ENCODE results near the gene BCAS3.

The BCAS3 gene

DNA sequence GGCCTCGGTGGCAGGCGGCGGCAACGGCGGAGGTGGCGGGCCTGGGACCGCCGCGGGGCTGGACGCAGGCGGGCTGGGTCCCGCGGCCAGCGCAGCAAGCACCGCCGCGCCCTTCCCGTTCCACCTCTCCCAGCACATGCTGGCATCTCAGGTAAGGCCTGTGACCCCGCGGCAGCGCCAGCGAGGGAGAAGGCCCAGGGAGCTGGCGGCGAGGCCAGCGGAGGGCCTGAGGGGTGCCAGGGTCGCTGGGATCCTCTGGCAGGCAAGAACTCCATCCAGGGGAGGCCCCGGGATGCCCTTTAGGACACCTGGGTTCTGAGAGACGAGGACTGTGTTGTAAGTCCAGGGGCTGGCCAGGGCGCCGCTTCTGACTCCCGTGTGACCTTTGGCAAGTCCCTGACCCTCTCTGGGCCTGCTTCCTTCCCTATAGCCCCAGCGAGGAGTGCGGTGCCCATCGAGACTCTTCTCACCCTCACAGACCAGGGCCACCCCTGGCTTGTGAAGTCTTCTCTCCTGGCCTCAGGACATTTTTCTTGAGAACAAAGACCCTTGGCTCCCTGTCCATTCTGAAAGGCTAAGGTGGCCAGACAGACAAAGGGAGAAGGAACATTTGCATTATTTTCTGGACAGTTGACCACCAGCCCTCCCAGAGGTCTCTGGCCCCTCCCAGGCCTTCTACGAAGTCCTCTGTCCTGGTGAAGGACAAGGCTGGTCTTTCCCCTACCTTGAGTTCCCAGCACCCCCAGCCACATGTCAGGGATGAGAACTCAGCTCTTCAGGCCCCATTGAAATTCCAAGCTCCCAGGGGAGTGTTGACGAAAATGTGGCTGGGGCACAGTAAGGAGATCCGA lies 728.3 kb downstream of the BCAS3 start:
- Mint-ChIP-seq H3K4me1 (ENCODE audit: low read depth) (peaks cover 45% of the 10 kb centered on the region), H3K4me3 (no peak overlapping the region), H3K9me3 (no peaks in the 10 kb centered on the region), H3K27ac (no peak overlapping the region), H3K27me3 (peaks cover 71% of the 10 kb centered on the region), H3K36me3 (ENCODE audit: low read depth) (no peaks in the 10 kb centered on the region)

DNA sequence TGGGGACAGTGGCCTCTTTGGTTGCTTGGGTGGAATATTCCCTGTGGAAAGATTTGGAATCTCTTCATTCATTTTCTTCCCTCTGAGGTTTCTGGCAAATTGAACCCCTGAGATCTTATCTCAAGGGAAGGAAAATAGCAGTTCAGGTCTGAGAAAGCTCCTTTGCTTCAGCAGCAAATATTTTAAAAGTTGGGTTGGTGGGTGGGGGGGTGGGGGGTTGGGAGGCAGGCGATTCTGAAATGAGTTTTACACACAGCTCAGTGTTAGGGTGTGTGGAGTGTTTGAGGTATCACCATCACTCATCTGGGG lies 728.8 kb downstream of the BCAS3 start:
- Mint-ChIP-seq H3K4me3 (no peak overlapping the region), H3K9me3 (no peaks in the 10 kb centered on the region), H3K4me1 (ENCODE audit: low read depth) (peaks cover 39% of the 10 kb centered on the region), H3K36me3 (ENCODE audit: low read depth) (no peaks in the 10 kb centered on the region), H3K27ac (no peak overlapping the region), H3K27me3 (peaks cover 65% of the 10 kb centered on the region)

DNA sequence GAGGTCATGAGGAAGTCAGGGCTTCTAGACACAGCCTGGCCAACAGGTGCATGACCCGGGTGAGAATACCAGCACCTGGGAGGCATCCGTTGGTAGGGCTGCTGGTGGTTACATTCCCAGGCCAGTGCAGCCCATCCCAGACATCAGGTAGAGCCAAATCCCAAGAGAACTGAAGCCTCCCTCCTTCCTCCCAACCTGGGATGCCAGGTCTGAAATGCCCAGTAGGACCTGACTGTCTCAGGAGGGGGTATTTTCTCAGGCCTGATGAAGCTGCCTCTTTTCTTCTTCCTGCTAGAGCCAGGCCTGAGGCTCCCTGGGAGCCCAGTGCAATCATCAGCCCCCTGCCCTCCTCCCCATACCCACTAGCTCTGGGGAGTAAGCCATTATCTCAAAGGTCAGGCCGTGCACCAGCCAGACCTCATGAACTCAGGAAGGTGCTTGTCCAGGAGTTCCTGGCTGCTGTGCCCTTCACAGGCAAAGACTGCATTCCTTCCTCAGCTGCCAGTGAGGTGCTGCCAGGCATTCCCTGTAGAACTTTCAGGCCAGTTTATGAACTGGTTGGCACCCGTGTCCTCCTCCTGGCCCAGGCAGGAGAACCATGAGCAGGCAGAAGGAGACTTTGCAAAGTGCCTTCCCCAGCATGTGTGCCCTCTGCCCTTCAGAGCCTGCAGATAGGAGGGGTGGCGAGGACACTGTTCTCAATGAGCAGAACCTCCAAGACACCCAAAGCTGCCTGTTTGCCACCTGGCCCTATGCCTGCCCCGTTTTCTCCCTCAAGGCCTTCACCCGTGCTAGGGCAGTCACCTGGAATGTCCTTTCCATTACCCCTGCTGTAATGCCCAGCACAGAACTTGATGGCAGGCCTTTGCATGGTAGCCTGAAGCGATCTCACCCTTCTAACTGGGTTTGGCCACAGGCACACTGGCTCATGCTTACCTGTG lies 729.6 kb downstream of the BCAS3 start:
- Mint-ChIP-seq H3K4me3 (no peak overlapping the region), H3K9me3 (no peaks in the 10 kb centered on the region), H3K4me1 (ENCODE audit: low read depth) (peaks cover 36% of the 10 kb centered on the region), H3K27ac (no peak overlapping the region), H3K36me3 (ENCODE audit: low read depth) (no peaks in the 10 kb centered on the region), H3K27me3 (peaks cover 62% of the 10 kb centered on the region)

DNA sequence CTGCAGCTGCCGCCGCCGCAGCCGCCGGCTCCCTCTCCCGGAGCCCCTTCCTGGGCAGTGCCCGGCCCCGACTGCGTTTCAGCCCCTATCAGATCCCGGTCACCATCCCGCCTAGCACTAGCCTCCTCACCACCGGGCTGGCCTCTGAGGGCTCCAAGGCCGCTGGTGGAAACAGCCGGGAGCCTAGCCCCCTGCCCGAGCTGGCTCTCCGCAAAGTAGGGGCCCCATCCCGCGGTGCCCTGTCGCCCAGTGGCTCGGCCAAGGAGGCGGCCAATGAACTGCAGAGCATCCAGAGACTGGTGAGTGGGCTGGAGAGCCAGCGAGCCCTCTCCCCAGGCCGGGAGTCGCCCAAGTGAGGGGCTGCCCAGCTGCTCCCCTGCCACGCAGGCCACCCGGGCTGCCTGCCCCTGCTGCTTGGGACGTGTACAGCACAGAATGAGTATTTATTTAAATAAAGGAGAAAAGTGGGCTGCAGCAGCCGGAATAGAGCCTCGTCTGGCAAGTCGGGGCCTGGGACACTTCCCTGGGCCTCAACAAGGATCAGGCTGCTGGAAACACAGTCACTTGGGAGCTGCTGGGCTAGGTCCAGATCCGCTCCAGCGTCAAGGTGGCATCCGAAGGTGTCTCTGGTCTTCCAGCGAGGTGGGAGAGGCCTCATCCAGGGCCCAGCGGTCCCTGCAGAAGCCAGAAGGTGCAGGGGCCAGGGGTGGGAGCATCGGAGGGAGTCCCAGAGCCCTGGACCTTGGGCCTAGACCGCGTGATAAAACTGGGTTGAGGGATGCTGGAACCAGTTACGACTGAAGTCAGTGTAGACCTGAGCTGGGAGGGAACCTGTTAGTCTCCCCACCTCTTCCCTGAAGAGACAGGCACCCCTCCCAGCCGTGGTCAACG lies 730.7 kb downstream of the BCAS3 start:
- no peak overlapping the region for H3K27ac Mint-ChIP-seq
- no peaks in the 10 kb centered on the region for H3K36me3 Mint-ChIP-seq (ENCODE audit: low read depth)
- peak overlapping the region; percentile 67 for H3K4me3 Mint-ChIP-seq
- no peaks in the 10 kb centered on the region for H3K9me3 Mint-ChIP-seq
- H3K4me1 Mint-ChIP-seq (ENCODE audit: low read depth): peaks cover 25% of the 10 kb centered on the region
- H3K27me3 Mint-ChIP-seq: peaks cover 52% of the 10 kb centered on the region

DNA sequence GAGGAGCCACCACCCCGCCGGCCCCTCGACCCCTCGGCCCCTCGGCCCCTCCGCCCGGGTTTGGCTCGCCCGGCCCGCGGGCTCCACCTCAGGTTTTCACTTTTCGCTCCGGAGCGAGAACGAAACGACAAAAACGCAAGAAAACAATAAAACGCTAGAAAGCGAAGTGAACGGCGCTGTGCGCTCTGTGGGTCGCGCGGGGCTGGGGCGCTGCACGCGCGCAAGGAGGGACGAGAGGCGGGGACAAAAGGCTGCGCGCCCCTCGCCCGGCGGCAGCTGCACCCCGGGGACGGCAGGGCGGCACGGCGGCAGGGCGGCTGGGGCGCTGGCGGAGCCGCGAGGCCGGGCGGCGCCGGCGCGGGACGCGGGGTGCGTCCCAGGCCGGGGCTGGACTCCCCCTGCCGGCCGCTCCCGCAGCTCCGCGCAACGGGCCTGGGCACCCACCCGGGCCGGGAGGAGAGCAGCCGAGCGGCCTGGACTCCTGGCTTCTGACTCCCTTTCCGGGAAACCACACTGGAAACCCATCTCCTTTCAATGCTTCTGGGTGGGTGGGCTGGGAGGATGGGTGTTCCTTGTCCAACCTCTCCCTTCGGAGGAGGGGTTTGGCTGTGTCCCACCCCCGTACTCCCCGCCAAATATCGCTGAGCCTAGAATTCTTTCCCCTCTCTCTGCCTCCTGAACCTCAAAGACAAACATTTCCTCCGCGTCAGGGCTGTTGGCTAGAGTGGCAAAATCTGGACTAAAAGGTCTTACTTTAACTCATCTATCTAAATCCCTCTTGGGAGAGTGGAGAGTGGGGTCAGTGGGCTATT lies 731.9 kb downstream of the BCAS3 start:
- H3K27me3 Mint-ChIP-seq: peaks cover 47% of the 10 kb centered on the region
- peak overlapping the region; percentile 60 for H3K4me3 Mint-ChIP-seq
- H3K36me3 Mint-ChIP-seq (ENCODE audit: low read depth): no peaks in the 10 kb centered on the region
- peaks cover 17% of the 10 kb centered on the region for H3K4me1 Mint-ChIP-seq (ENCODE audit: low read depth)
- no peak overlapping the region for H3K27ac Mint-ChIP-seq
- H3K9me3 Mint-ChIP-seq: no peaks in the 10 kb centered on the region

DNA sequence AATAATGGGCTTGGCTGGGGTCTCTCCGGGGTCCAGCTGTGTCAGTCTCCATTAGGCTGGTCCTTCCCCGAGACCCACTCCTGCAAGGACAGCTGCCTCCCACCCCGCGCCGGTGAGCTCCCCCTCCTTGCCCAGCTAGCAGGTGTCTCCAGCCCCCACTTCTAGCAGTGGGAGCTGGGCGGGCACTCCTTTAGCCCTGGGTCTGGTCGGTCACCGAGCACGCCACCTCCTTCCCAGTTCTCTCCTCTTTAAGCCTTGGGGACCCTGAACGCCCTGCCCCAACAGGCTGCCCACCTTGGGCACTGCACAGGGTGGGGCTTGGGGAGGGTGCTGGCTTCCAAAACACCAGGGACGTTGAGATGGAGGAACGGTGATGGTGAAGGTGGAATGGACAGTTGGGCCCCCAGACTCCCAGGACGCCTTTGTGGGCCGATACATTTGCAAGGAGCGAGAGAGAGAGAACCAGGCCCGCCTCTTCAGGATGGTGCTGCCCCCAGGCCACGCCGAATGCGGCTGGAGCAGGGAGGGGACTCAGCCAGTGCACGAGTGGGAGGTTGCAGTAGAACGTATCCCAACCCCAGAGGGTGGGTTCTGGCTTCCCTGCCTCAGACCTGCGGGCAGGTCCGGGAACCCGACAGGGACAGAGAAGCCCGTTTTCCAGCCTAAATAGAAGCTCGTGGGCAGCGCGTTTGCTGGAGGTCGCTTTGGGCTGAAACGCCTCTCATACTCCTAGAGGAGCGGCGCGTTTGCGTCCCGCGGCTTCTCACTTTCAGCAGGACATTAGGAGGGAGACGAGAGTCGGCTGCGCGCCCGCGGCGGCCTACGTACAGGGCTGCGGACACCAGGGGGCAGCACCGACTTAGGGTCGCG lies 732.7 kb downstream of the BCAS3 start:
- no peak overlapping the region for H3K27ac Mint-ChIP-seq
- peak overlapping the region; percentile 60 for H3K4me3 Mint-ChIP-seq
- no peaks in the 10 kb centered on the region for H3K36me3 Mint-ChIP-seq (ENCODE audit: low read depth)
- H3K4me1 Mint-ChIP-seq (ENCODE audit: low read depth): peaks cover 17% of the 10 kb centered on the region
- peaks cover 47% of the 10 kb centered on the region for H3K27me3 Mint-ChIP-seq
- H3K9me3 Mint-ChIP-seq: no peaks in the 10 kb centered on the region

DNA sequence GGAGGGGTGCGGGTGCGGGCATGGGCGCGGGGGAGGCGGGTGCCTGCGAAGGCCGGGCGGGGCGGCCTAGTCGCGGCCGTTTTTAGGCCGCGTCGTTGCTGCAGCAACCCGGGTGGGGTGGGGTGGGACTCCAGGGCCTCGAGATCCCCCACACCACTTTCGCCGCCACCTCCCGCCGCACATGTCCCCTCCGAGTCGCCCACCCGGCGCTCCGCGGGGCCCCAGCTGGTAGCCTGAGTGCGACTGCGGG lies 733.3 kb downstream of the BCAS3 start:
- H3K27me3 Mint-ChIP-seq: peaks cover 46% of the 10 kb centered on the region
- no peaks in the 10 kb centered on the region for H3K36me3 Mint-ChIP-seq (ENCODE audit: low read depth)
- H3K4me3 Mint-ChIP-seq: no peak overlapping the region
- no peak overlapping the region for H3K27ac Mint-ChIP-seq
- no peaks in the 10 kb centered on the region for H3K9me3 Mint-ChIP-seq
- peaks cover 17% of the 10 kb centered on the region for H3K4me1 Mint-ChIP-seq (ENCODE audit: low read depth)

DNA sequence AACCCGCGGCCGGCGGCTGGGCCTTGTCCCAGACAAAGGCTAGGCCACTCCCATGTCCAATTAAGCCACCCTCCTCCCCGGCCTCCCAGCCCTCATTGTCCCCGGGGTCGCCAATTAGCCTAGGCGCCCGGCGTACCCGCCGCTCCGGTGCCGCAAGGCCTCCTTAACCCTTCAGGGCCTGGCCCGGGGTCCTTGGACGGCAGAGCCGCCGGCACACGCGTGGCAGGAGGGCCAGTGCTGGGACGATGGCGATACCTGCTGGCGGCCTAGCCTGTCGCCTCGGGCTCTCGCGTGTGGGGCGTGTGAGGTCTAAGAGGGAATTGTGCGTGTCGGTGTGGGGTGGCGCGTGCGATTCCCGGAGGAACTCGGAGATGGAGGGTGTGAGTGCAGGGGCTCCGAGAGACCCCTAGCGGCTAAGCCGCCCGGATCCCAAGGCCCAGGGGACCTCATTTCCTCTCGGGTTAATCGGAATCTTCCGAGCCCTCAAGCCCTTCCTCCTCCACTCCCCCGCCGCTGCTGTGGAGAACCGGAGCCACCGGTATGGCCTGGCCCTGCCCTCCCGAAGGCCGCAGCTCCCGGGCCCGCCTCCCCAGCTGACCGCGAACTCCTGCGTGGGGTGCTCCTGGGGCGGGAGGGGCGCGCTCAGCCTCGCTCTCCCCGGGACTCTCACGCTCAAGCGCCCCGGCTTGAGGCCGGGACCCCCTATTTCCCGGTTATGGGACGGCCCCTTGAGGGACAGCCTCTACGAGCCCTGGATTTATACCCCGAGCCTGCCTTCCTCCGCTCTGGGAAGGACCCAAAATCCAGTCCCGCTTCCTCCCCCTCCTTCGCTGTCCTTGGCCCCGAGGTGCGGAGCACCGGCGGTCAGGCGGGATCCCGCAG lies 733.9 kb downstream of the BCAS3 start:
- Mint-ChIP-seq H3K9me3 (no peaks in the 10 kb centered on the region), H3K36me3 (ENCODE audit: low read depth) (no peaks in the 10 kb centered on the region), H3K27ac (no peak overlapping the region), H3K27me3 (peaks cover 43% of the 10 kb centered on the region), H3K4me1 (ENCODE audit: low read depth) (peaks cover 17% of the 10 kb centered on the region), H3K4me3 (peak overlapping the region; percentile 49)

DNA sequence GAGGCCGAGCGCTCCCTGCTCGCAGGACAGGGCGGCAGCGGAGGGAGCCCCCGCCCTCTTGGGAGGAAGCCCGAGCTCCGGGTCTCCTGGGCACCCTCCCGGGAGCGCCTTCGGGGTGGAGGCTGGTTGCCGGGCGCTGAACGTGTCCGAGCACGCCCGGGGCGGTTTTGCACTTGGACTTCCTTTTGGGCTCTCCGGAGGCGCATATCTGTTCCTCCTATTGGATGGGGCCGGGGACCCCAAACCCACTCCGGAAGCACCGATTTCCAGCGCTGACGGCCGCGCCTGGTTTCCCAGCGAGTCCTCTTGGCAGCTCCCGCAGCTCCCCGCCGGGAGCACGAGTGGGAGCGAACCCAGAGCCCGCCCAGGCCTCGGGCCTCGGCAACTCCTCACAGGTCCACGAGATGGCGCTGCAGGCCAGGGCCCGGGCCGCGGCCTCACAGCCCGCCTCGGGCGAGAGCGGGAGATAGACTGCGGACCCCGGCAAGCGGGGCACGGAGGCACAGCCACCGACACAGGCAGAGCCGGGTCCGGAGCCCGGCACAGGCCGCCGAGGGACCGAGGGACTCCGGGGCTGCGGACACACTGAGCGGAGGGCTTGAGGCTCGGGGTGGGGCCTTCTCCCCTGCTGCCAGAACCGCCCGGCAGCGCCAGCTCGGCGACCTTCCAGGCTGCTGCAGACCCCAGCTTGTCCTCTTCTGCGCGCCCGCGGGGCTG lies 734.6 kb downstream of the BCAS3 start:
- no peak overlapping the region for H3K27ac Mint-ChIP-seq
- H3K27me3 Mint-ChIP-seq: peaks cover 39% of the 10 kb centered on the region
- H3K9me3 Mint-ChIP-seq: no peaks in the 10 kb centered on the region
- H3K4me3 Mint-ChIP-seq: peak overlapping the region; percentile 54
- peaks cover 17% of the 10 kb centered on the region for H3K4me1 Mint-ChIP-seq (ENCODE audit: low read depth)
- no peaks in the 10 kb centered on the region for H3K36me3 Mint-ChIP-seq (ENCODE audit: low read depth)

DNA sequence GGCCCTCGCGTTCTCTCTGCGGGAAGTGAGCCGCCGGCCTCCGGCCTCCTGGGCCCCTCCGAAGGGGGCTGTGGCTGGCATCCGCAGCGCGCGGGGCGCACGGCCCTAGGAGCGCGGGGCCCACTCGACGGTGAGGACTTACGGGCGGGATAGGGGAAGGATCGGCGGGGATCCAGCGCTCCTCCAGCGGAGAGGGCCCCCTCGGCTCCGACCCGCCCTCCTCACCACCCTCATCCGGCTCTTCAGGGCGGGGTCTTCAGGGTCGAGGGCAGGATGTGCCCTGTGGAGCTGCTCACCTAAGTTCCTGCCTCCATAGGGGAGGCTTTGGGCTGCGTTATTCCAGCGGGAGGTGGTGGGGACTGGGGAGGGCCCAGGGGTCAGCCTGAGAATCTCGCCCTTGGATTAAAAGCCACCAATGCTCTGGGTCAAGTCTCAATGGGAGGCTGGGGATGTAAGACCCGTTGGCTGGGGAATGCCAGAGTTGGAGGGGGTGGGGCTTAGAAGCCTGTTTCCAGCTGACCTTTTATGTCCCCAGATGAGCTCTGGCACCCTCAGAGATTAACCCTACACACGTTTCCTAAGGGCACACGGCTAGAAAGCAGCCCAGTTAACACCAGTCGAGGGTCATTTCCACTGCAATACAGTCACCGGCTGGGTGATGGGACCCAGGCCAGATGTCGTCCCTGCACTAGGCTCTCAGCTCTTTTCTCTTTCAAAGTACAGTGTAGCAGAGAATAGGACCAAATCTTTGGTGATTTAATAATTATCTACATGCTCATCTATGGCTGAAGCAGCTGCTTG lies 735.4 kb downstream of the BCAS3 start:
- Mint-ChIP-seq H3K4me3 (peak overlapping the region; percentile 52), H3K9me3 (no peaks in the 10 kb centered on the region), H3K27ac (no peak overlapping the region), H3K36me3 (ENCODE audit: low read depth) (no peaks in the 10 kb centered on the region), H3K27me3 (peaks cover 34% of the 10 kb centered on the region), H3K4me1 (ENCODE audit: low read depth) (peaks cover 17% of the 10 kb centered on the region)

DNA sequence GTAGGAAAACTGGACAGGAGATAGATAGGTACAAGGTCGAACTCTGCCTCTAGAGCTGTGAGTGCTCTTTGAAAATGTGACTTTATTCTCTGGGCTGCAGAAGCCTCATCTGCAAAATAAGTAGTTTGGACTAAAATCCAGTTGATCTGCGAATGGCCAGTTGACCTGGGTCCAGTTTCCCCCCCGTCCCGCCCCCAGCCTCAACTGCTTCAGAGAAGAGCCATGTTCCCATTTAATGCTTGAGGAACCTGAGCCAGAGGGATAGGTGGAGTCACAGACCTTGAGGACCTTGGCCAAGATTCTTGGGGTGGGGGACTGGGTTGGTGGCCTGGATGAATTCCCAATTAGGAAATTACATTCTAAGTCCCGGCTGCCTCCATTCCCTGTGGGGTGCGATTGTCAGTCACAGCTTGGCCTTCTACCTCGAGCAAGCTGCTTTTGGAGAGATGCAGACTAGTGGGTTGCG lies 736.0 kb downstream of the BCAS3 start:
- Mint-ChIP-seq H3K27ac (no peak overlapping the region), H3K27me3 (peaks cover 29% of the 10 kb centered on the region), H3K4me1 (ENCODE audit: low read depth) (peaks cover 13% of the 10 kb centered on the region), H3K9me3 (no peaks in the 10 kb centered on the region), H3K4me3 (no peak overlapping the region), H3K36me3 (ENCODE audit: low read depth) (no peaks in the 10 kb centered on the region)
